ENCODE measurements around the gene CDC5L. TPM values are rescaled to one million over a fixed set of nuclear protein-coding genes. Genes with fewer than 3 reads are reported as not detected.

Gene CDC5L
- total and polyA plus RNA-seq, 2 of the 13 experiments (the other 11 are each of a cell fraction or from before 2014, with no cell fraction given), result 11.0 to 34.2 TPM

DNA sequence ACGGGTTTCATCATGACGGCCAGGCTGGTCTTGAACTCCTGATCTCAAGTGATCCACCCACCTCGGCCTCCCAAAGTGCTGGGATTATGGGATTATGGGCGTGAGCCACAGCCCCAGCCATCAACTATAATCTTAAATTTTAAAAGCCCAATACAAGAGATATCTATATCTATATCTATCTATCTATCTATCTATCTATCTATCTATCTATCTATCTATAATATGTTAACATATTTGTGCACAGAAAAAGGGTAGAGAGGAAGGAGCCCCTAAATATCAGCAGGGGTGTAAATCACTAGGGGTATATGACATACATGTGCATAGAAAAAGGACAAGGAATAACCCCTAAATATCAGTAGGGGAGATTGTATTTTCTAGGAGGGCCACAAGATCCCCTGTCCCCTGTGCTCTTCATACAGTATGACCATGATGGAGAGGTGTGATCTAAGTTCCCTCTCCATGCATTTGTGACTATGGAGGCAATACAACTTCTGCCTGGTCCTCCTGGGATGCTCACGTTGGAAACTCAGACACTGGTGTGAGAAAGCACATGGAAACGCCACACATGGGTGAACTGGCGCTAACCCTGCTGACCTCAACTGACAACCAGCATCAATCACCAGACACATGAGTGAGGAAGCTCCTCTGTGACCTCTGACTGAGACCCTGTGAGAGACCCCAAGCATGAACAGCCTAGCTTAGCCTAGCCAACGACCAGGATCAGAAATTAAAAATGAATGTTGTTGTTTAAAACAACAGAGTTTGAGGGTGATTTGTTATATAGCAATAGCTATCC lies 46.2 kb upstream of the CDC5L start:
- no peak overlapping the region for H2AFZ ChIP-seq (ENCODE audit: low read length)
- no peaks in the 10 kb centered on the region for H3K9me3 ChIP-seq (ENCODE audit: low read length)
- no TSS peak for BruUV-seq (replicated peaks)
- CTCF ChIA-PET (ENCODE audit: low intra/inter-chr PET ratio, low total read pairs), result no interaction called here
- POLR2A ChIA-PET, result no interaction called here
- FAIRE-seq (no peak), ATAC-seq (no peak), DNase-seq (ENCODE audit: low spot score) (no peak)
- in situ Hi-C loops (cut with HindIII; ENCODE audit: extremely low pct_ligation_motif_present, low pct_unique_long_range_greater_than_20kb), result no loop called here
- TF ChIP-seq ZNF883 (CRISPR knock-in tag; IDR thresholded peaks at IDR 0.05; ENCODE audit: not compliant biosample characterization) (no peak), IKZF4 (CRISPR knock-in tag; IDR thresholded peaks at IDR 0.05; ENCODE audit: borderline replicate concordance, low read depth, not compliant biosample characterization) (no peak), ZNF251 (CRISPR knock-in tag; IDR thresholded peaks at IDR 0.05) (no peak), IKZF5 (CRISPR knock-in tag; IDR thresholded peaks at IDR 0.05) (no peak), NPAS2 (CRISPR knock-in tag; IDR thresholded peaks at IDR 0.05; ENCODE audit: borderline replicate concordance) (no peak), ZNF557 (CRISPR knock-in tag; IDR thresholded peaks at IDR 0.05) (no peak), AGO2 (optimal IDR thresholded peaks at IDR 0.05; ENCODE audit: low read depth, low read length) (no peak), ZBTB38 (CRISPR knock-in tag; IDR thresholded peaks at IDR 0.05) (no peak), ZNF530 (CRISPR knock-in tag; IDR thresholded peaks at IDR 0.05; ENCODE audit: low read depth) (no peak)
- TF ChIP-seq, protein P1, sequence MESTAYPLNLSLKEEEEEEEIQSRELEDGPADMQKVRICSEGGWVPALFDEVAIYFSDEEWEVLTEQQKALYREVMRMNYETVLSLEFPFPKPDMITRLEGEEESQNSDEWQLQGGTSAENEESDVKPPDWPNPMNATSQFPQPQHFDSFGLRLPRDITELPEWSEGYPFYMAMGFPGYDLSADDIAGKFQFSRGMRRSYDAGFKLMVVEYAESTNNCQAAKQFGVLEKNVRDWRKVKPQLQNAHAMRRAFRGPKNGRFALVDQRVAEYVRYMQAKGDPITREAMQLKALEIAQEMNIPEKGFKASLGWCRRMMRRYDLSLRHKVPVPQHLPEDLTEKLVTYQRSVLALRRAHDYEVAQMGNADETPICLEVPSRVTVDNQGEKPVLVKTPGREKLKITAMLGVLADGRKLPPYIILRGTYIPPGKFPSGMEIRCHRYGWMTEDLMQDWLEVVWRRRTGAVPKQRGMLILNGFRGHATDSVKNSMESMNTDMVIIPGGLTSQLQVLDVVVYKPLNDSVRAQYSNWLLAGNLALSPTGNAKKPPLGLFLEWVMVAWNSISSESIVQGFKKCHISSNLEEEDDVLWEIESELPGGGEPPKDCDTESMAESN (CRISPR knock-in tag; conservative IDR thresholded peaks at IDR 0.05), result no peak
- WGBS (ENCODE audit: low lambda C conversion rate), result 23% methylated on average over 7 of the region's 8 CpGs
- intact Hi-C loops (cut with micrococcal nuclease; ENCODE audit: unreplicated experiment), result no loop called here
- H3K36me3 ChIP-seq (replicated peaks in 1 of 2; ENCODE audit: control insufficient read depth in 1 of 2, insufficient read depth in 2 of 2, low read length in 2 of 2), result no peaks in the 10 kb centered on the region
- H3K4me2 ChIP-seq (ENCODE audit: low read depth, low read length), result no peak overlapping the region
- H3K4me3 ChIP-seq (replicated peaks in 1 of 3; ENCODE audit: insufficient read depth in 1 of 3, low read depth in 2 of 3, low read length in 3 of 3), result no peak overlapping the region
- H3K79me2 ChIP-seq (ENCODE audit: insufficient read depth, low read length), result no peaks in the 10 kb centered on the region
- no peak overlapping the region for H3K27ac ChIP-seq (ENCODE audit: extremely low read length, insufficient read depth, low read length)
- H4K20me1 ChIP-seq (ENCODE audit: insufficient read depth, low read length), result no peaks in the 10 kb centered on the region
- H3K4me1 ChIP-seq (ENCODE audit: insufficient read depth, low read length), result 0 out of 2 replicates have a peak, but pooled peaks cover 6% of the 10 kb centered on the region
- no peak overlapping the region for H3K9ac ChIP-seq (ENCODE audit: insufficient read depth, low read depth, low read length)
- peaks cover 0 to 61% of the 10 kb centered on the region in 2 experiments; a peak in 3 of 5 replicates for H3K27me3 ChIP-seq (ENCODE audit: control insufficient read depth in 1 of 2, insufficient read depth in 2 of 2, low read length in 2 of 2)
